DMS 273 (cell line): ENCODE data around the gene CCR6.
"Not testable (repeated sequence)": the region's sequence is repeated elsewhere in the genome, so short reads cannot be mapped to it uniquely, and the experiment has no call there.

ENCODE experiments used
- DNase-seq: peaks from one replicate; lab custom pipeline; 2025; ENCODE audit not compliant: unreplicated experiment; lab: John Stamatoyannopoulos, UW

The CCR6 gene

DNA sequence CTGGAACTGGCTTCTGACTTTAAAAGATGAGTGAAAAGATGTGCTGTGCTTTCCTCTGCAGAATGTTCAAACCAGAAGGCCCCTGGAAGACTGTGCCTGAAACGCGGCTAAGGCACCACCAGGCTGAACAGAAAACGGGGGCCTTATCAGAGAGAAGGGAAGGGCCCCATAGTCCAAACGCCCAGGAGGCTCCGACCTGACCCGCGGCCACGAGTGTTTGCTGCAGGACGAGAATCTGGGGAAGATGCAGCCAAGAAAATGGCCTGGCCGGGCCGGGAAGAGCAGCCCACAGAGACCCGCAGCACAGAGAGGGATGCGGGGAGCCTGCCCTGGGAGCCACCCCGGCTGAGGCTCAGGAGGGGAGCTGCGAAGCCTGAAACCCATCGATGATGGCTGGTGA, 45.4 kb downstream of the CCR6 start:
- DNase-seq = not testable (repeated sequence)

DNA sequence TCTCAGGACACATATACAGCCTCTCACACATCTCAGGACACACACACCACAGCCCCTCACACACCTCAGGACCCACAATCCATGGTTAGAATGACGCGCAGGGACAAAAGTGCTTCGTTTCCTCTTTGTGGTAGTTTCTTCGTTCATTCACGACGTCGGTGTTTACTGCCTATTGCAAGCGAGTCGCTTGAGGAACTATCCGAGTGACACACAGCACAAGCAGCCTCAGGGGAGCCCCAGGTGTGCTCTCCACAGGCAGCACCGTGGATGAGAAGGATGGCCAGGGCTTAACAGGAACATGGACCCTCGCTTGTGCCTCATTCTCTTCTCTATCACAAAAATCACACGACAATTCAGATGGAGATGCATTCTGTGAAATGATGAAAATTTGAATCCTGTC, 47.0 kb downstream of the CCR6 start:
- not testable (repeated sequence) for DNase-seq

GRCh38 chr6:167171300-167171699, 48.4 kb downstream of the CCR6 start:
- not testable (repeated sequence) for DNase-seq

DNA sequence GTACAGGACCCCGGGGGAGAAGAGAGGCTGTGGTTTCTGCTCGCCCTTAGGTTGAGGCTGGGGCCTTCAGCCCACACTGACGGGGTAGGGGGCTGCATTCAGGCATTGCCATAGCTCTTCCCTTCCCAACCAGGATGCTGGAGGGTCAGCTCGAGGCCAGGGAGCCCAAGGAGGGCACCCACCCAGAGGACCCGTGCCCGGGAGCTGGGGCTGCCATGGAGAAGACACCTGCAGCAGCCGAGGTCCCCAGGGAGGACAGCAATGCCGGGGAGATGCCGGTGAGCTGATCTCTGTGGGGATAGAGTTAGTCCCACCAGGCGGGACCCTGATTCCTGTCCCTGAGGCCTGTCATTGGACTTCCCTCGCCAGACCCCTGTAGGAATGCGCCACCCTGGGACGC, 49.1 kb downstream of the CCR6 start:
- not testable (repeated sequence) for DNase-seq

DNA sequence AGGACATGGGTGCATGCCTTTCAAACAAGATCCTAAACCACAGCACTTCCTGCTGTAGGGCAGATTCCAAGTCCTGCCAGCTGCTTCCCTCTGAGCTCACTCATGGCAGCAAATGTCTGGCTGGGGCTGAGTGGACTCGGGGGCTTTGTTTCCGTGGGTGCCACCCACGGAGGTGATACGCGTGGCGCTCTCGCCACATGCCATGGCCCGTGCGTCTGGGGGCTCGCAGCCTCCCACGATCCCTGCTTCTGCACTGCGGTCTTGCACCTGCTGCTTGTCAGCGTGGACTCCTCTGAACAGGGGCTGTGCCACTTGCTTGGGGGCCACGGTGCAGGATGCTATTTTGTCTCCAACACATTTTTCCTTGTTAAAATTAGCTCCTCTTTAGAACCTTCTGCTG, 54.4 kb downstream of the CCR6 start:
- not testable (repeated sequence) for DNase-seq

- DNase-seq = not testable (repeated sequence)
These were observed 56.2 kb downstream of the CCR6 start for GRCh38 chr6:167178896-167179655.

DNA sequence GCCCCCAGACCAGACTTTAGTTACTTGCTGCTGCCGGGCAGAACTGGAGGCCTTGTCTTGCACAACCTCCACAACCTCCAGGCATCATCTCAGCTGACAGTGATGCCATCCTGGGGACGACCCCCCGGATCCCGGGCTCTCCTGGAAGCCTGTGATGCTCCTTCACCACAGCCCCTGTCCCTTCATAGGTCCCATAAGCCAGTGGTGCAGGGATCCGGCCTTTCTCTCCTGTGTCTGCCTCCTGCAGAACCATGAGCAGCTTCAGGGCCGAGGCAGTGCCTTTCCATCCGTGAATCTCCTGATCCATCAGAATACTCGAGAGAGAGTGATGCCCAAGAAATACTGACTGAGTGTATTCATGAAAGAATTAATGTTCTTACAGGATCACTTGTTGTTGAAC, 57.2 kb downstream of the CCR6 start:
- DNase-seq = not testable (repeated sequence)

DNA sequence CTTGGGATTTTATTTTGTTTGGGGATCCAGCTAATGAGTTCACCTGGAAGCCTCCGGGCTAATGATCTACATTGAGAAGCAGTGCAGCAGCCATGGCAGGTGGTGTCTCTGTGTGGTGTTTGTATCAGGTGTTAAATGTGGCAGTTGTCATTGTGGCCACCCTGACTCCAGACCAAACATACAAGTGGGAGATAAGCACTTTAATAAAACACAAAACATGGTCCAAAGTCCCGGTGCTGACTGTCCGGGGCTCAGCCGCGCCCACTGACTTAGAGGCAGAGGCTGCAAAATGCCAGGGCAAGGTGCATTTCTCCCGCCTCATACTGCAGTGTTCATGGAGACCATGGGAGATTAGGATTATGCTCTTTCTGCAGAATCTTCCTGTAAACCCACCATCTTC, 58.5 kb downstream of the CCR6 start:
- DNase-seq = not testable (repeated sequence)

GRCh38 chr6:167182913-167183314, 60.0 kb downstream of the CCR6 start:
- not testable (repeated sequence) for DNase-seq

DNA sequence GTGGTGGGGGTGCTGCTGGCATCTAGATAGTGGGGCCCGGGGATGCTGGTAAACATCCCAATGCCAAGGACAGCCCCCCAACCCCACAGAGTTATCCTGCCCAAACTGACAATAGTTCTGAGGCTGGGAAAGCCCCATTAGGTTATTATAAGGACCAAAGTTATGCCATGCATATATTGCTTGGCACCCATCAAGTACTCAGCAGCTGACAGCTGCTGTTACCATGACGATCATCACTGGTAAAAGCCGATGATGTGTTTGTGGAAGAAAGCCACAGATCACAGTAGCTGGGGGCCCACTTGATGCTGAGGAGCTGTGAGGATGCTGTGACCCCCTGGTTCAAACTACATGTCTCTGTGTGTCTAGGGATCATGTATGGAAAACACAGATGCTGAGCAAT, 62.2 kb downstream of the CCR6 start:
- DNase-seq = not testable (repeated sequence)

DNA sequence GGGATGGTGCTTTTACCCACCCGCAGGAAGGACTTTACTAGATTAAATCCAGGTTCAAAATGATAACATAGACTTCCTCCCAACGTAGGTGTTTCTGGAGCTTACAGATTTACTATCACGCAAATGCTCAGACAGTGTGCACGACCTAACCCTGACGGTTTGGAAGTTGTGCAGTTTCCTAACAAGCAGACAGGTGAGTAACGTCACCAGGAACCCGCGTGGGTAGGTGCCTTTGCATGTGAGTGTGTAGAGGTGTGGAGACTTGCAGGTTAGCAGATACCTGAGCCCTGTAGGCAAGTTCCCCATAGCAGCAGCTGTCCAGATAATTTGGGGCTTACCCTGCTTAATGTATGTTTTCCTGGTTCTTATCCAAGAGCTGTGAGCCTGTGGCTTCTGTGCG, 64.4 kb downstream of the CCR6 start:
- DNase-seq = not testable (repeated sequence)
